HL-60/S4 treated with phorbol 12-myristate 13-acetate at 8.2 ng/mL for 4 days and 3 days (cell line): ENCODE results near the gene MRPS15.
"Not testable (repeated sequence)": the region's sequence is repeated elsewhere in the genome, so short reads cannot be mapped to it uniquely, and the experiment has no call there.

Source experiments
- in situ Hi-C: fragments of 300-500 bp; cut with MboI; formaldehyde crosslinking; loops from 2 replicates; pipeline ENCODE4 v1.15.0; 2022; ENCODE audit warnings: low sequenced_read_pairs

Gene MRPS15

GRCh38 chr1:36463803-36464604 is at the start of gene MRPS15:
Gene MRPS15, minus strand, starts transcription at chr1:36464384. Its CDS starts 109 bp downstream, at chr1:36464275.
- in situ Hi-C loops: no loop called here

- in situ Hi-C loops: no loop called here
Measured at GRCh38 chr1:36512842-36513241, 48.7 kb upstream of the MRPS15 start.

- in situ Hi-C loops: no loop called here
Measured at GRCh38 chr1:36511804-36512798, 47.9 kb upstream of the MRPS15 start.

- in situ Hi-C loops: not testable (repeated sequence)
Measured at GRCh38 chr1:36511220-36511619, 47.0 kb upstream of the MRPS15 start.

GRCh38 chr1:36510418-36510817 is 46.2 kb upstream of the MRPS15 start:
- in situ Hi-C loops: no loop called here

GRCh38 chr1:36508257-36508656 is 44.1 kb upstream of the MRPS15 start:
- in situ Hi-C loops: no loop called here

GRCh38 chr1:36506276-36506920 is 42.2 kb upstream of the MRPS15 start:
- in situ Hi-C loops: no loop called here

GRCh38 chr1:36503733-36504132 is 39.5 kb upstream of the MRPS15 start:
- in situ Hi-C loops: no loop called here

GRCh38 chr1:36503159-36503558 is 39.0 kb upstream of the MRPS15 start:
- in situ Hi-C loops: no loop called here

GRCh38 chr1:36502616-36503015 is 38.4 kb upstream of the MRPS15 start:
- in situ Hi-C loops: no loop called here

GRCh38 chr1:36501911-36502310 is 37.7 kb upstream of the MRPS15 start:
- in situ Hi-C loops: not testable (repeated sequence)

- in situ Hi-C loops: no loop called here
Measured at GRCh38 chr1:36497207-36497606, 33.0 kb upstream of the MRPS15 start.

- in situ Hi-C loops: no loop called here
Measured at GRCh38 chr1:36494971-36495370, 30.8 kb upstream of the MRPS15 start.

GRCh38 chr1:36493524-36493923 is 29.3 kb upstream of the MRPS15 start:
- in situ Hi-C loops: no loop called here

- in situ Hi-C loops: no loop called here
Measured at GRCh38 chr1:36492491-36492890, 28.3 kb upstream of the MRPS15 start.

- in situ Hi-C loops: not testable (repeated sequence)
Measured at GRCh38 chr1:36489258-36490051, 25.3 kb upstream of the MRPS15 start.

- in situ Hi-C loops: no loop called here
Measured at GRCh38 chr1:36487906-36488305, 23.7 kb upstream of the MRPS15 start.

- in situ Hi-C loops: not testable (repeated sequence)
Measured at GRCh38 chr1:36487336-36487725, 23.1 kb upstream of the MRPS15 start.

- in situ Hi-C loops: no loop called here
Measured at GRCh38 chr1:36486439-36487335, 22.5 kb upstream of the MRPS15 start.
